Hypothalamus (tissue), 51 donors: ENCODE data around the gene FAM53A.
"Not testable (repeated sequence)": the region's sequence is repeated elsewhere in the genome, so short reads cannot be mapped to it uniquely, and the experiment has no call there.

ENCODE experiments used
- DNase-seq, 51 donors: peaks; one replicate each; lab custom pipeline; 2025; lab: John Stamatoyannopoulos, UW

The FAM53A gene

DNA sequence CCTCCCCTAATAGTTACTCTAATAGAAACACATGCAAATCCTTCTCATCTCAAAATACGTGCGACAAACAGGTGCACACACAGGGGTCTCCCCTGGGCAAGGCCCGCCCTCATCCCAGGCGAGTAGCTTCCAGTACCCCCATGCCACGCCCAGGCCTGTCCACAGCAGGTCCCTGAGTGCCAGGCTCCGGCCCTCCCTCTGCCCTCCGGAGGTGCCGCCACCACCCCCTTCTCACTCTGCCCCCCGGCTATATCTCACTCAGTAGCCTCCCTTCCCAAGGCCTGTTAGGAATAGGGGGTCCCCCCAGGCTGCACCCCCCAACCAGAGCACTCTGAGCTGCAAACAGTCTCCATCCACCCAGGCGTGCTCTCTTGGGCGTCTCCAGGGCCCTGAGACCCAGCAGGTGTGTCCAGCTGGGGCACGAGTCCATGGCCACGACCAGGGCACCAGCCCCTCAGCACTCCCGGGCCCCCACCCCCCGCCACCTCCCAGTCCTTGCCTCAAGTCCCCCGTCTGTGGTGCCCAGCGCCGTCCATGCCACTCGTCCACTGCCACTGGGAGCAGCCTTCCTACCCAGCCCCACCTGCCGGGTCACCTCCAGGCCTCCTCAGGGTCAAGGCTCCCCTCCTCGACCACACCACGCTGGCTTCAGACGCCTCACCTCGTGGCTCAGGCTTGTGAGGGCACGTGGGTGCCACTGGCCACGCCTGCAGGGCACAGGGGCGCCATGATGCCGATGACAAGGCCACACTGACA, 41.7 kb downstream of the FAM53A start:
- DNase-seq = no peak

DNA sequence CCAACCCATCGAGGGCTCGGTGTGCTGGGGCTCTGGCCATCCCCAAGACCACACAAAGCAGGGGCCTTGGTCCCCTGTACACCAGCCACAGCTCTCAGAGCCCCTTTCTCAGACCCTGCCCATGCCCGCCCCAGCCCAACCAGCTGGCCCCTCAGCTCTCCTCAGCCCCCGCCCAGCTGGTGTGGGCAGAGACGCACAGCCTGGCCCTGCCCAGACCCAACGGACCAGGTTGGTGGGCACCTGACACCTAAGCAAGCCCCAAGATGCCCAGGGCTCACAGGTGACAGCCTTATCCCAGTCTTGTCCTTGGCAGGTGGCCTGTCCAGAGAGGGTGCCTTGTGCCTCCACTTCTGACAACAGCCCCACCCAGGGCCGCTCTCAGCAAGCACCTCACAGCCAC, 42.4 kb downstream of the FAM53A start:
- DNase-seq = no peak

DNA sequence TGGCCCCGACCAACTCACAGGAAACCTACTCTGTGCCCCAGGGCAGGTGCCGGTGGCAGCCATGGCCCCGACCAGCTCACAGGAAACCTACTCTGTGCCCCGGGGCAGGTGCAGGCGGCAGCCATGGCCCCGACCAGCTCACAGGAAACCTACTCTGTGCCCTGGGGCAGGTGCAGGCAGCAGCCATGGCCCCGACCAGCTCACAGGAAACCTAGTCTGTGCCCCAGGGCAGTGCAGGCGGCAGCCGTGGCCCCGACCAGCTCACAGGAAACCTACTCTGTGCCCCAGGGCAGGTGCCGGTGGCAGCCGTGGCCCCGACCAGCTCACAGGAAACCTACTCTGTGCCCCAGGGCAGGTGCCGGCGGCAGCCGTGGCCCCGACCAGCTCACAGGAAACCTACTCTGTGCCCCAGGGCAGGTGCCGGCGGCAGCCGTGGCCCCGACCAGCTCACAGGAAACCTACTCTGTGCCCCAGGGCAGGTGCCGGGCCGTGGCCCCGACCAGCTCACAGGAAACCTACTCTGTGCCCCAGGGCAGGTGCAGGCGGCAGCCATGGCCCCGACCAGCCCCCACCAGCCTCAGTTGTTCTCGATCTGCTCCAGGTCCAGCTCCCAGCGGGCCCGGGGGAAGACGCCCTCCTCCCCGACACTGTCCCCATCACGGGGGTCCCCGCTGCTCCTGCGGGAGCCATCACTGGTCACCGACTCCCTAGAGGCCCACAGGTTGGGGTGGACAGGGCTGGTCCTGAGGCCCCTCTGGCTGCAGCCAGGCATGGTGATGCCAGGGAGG, 43.2 kb downstream of the FAM53A start:
- DNase-seq = not testable (repeated sequence)

GRCh38 chr4:1640190-1640589, 43.9 kb downstream of the FAM53A start:
- DNase-seq = no peak

GRCh38 chr4:1639299-1639868, 44.7 kb downstream of the FAM53A start:
- no peak for DNase-seq

GRCh38 chr4:1638873-1639272, 45.2 kb downstream of the FAM53A start:
- DNase-seq = no peak

DNA sequence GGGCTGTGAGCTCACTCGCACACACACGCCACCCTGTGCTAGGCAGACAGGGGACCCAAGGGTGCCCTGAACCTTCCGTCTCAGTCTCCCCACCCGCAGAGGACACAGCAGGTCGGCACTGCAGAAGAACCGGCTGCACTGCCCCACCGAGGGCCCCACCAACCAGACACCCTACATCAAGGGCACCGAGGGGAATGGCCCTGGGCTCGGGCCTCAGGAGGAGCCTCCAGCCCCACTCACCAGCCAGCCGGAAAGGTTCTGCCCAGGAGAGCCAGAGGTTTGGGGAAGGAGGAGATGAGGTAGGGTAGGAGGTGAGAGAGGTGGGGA, 45.9 kb downstream of the FAM53A start:
- no peak for DNase-seq

- DNase-seq = no peak
Measured at GRCh38 chr4:1637580-1638271, 46.4 kb downstream of the FAM53A start.

- no peak for DNase-seq
Measured at GRCh38 chr4:1636490-1637211, 47.5 kb downstream of the FAM53A start.

DNA sequence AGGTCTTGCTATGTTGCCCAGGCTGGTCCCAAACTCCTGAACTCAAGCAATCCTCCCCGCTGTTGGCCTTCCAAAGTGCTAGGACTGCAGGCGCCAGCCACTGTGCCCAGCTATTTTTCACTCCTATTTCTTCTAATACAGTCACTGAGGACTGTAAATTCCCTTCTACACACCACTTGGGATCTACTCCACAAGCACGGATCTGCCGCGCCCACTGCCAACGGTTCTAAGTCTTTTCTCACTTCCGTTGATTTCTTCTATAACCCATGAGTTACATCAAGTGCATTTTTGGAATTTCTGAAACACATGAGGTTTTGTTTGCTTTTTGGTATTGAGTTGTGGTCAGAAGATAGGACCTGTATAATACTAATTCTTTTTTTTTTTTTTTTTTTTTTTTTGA, 48.6 kb downstream of the FAM53A start:
- DNase-seq = no peak

DNA sequence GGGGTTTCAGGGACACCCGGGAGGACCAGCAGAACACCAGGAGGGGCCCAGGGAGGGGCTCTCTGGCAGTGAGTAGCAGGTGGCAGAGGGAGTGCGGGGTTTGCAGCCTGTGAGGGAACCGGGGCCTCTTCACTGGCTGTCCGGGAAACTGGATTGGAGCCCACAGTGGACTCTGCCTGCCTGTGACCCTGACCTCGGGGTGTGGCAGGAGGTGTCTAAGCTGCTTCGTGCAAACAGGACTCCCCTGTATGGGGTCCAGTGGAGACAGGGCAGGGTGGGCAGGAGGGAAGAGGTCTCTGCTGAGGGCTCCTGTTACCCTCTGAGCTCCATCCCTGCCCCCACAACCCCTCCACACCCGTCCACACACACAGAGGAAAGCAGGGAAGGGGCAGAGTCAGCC, 50.1 kb downstream of the FAM53A start:
- no peak for DNase-seq

DNA sequence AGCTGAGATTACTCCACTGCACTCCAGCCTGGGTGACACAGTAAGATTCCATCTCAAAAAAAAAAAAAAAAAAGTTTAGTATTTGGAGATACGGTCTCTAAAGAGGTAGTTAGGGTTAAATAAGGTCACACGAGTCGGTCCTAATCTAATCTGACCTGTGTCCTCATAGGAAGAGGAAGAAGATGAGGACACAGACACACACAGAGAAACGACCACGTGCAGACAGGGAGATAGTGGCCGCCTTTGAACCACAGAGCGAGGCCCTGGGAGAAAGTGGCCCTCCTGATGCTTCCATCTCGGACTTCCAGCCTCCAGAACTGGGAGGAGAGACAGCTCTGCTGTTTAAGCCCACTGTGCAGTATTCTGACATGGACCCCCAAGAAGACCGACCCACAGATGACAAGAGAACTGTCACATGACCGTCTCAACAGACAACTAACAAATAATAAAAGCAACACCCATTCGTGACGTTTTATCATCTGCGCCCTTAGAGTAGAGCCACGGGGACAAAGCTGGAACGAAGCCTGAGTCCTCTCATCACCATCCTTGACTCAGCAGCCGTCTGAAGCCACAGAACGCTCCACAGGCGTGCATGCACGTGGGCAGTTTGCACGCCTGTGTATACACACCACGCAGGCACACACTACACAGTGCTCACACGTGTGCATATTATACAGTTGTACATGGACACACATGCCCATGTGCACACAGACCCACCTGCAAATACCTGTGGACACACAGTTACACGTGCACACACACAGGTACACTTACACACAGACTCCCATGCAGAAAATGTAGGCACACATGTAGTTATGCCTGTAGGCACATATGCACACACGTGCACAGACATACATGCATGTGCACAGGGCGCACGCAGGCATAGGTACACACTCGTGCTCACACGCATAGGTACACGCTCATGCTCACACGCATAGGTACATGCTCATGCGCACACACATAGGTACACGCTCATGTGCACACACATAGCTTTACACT, 51.7 kb downstream of the FAM53A start:
- no peak for DNase-seq

DNA sequence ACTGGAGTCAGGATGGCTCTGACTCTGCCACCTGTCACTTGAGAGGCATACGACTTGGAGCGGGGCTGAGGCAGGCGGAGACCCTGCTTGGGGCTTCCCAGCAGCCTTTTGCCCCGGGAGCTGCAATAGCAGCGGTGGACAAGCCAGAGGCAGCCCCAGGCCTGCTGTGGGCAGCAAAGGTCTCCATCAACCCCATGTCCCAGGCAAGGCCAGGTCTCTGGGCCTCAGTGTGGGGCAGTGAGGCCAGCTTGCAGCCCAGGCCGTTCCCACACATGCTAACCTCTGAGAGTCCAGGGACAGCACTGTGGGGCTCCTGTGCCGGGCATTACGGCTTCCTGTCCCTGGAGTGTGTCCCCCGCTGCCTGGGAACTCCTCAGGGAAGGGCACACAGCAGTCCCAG, 53.0 kb downstream of the FAM53A start:
- DNase-seq = no peak

- DNase-seq = no peak
Measured at GRCh38 chr4:1630266-1630665, 53.8 kb downstream of the FAM53A start.

DNA sequence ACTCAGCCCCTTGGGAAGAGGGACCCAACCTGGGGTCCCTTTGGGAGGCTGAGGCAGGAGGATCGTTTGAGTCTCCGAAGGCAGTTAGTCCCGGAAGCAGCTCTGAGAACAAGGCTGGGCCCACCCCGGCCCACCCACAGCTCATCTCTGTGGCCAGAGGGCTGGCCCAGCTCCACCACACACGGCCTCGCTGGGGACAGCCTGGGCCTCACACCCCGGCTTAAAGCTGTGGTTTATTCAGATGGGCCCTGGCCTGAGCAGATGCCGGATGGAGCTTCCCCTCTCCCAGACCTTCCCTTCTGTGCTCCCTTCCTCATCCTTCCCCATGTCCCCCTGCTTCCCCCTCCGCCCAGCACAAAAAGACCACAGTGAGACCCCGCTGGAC, 54.4 kb downstream of the FAM53A start:
- no peak for DNase-seq

- DNase-seq = peak in 41 of 51 donors; percentile 2 to 74 (median 37)
Measured at GRCh38 chr4:1628892-1629698, 55.0 kb downstream of the FAM53A start.

DNA sequence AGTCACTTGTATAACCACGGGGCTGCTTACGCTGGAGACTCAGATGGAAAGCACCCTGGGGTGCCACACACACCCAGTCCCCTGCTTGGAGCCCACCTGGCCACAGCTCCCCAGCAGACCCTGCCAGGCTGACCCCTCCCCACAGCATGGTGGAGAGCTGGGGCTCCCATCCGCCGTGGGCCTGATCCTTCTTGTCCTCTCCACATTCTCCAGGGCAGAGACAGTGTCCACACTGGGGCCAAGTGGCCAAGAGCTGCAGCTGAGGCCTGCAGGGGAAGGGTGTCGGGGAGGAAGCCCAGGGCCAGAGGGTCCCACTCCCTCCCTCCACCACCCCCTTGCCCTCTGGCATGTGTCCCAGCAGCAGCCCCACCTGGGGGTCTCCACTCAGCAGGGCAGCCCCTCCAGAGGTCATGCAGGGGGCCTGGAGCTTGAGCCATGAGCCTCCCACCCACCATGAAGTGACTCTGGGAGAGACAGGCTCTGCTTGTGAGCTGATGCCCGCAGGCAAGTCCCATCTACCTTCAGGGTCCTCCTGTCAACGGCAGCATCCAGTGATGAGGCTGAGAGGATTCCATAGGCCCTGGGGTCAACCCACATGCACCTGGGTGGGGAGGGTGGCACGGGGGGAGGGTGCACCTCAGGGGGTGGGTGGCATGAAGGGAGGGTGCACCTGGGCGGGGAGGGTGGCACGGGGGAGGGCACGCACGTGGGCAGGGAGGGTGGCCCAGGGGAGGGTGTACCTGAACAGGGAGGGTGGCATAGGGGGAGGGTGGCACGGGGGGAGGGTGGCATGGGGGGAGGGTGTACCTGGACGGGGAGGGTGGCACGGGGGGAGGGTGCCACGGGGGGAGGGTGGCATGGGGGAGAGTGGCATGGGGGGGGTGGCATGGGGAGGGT, 56.4 kb downstream of the FAM53A start:
- DNase-seq = no peak

DNA sequence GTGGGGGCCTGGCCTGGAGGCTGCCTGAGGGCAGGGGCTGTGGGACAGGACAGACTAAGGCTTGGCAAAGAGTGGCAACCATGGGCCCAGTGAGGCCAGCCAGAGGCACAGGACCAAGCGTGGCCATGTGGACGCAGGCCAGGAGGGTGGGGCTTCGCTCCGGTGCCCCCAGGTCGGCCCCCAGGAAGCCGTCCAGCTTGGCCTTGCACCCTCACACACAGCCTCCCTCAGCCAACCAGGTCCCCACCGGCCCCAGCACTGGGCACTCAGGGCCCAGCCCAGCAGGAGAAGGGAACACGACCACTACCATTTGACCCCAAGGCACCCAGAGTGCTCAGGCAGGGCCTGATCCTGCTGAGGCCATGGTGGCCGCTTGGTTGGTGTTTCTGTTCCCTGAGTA, 57.2 kb downstream of the FAM53A start:
- DNase-seq = no peak
